Endothelial cell of umbilical vein (primary cell): Measurements from ENCODE around the gene TUBA4A. TPM values are rescaled to one million over a fixed set of nuclear protein-coding genes. Genes with fewer than 3 reads are reported as not detected.

Experiments used
- BruUV-seq: library from RNA; stranded (reverse); fragments of 400-500 nt; replicated peaks from 2 replicates; lab custom pipeline; 2021; lab: Mats Ljungman, UMichigan
- CTCF ChIA-PET: fragments of 300-600, 350-600 bp; sonication (Branson Sonifier 250); formaldehyde crosslinking; loops from one replicate; lab custom pipeline; 2021; ENCODE audit warnings: antibody characterized with exemption, inconsistent platforms; lab: Charles Lee
- POLR2A ChIA-PET: fragments of 300-600, 350-600 bp; sonication (Branson Sonifier 250); formaldehyde crosslinking; loops from one replicate; lab custom pipeline; 2021; ENCODE audit warnings: antibody characterized with exemption, inconsistent platforms; lab: Charles Lee
- DNase-seq: peaks from one replicate; pipeline ENCODE4 v3.0.0-alpha.2; 2011; ENCODE audit warnings: low read depth, low spot score
- FAIRE-seq: peaks from 2 replicates; lab custom pipeline; 2011; peaks lifted over from hg19 to GRCh38; lab: Jason Lieb, UNC
- H2AFZ ChIP-seq: 2 replicates; pipeline ENCODE4 v1.6.0; 2012; ENCODE audit warnings: low read depth, low read length, control low read depth, inconsistent platforms
- H3K27ac ChIP-seq: 2 replicates; pipeline ENCODE4 v1.5.1; 2011; ENCODE audit warnings: low read depth, mild to moderate bottlenecking, control low read depth, low read length, moderate library complexity; ENCODE audit not compliant: insufficient read depth
- H3K27me3 ChIP-seq, 2 experiments: 2 replicates each; pipeline versions ENCODE4 v1.6.0 to v1.6.1; 2011; ENCODE audit warnings: low read length in 2 of 2, mixed read lengths in 1 of 2; ENCODE audit not compliant: control insufficient read depth in 2 of 2, insufficient read depth in 2 of 2
- H3K36me3 ChIP-seq, 2 experiments: 2 replicates in 1 of 2; 3 replicates in 1 of 2; pipeline ENCODE4 v1.5.1; 2011; ENCODE audit warnings: low read length in 2 of 2, mild to moderate bottlenecking in 1 of 2, moderate library complexity in 1 of 2; ENCODE audit not compliant: control insufficient read depth in 2 of 2, insufficient read depth in 2 of 2; ENCODE audit errors: extremely low read depth in 1 of 2
- H3K4me1 ChIP-seq: 3 replicates; pipeline ENCODE4 v1.5.1; 2011; ENCODE audit warnings: mild to moderate bottlenecking, low read length; ENCODE audit not compliant: control insufficient read depth, insufficient read depth; ENCODE audit errors: extremely low read depth
- H3K4me2 ChIP-seq: 2 replicates; pipeline ENCODE4 v1.6.1; 2011; ENCODE audit warnings: low read length, control low read depth, mixed read lengths; ENCODE audit not compliant: insufficient read depth
- H3K4me3 ChIP-seq, 3 experiments: fragments of 200-600 bp in 1 of 3; sonication (generic), shearing (Covaris generic) in 1 of 3; replicated peaks in 1 of 3; 2 replicates each; pipeline ENCODE4 v1.5.1; 2011 to 2016; ENCODE audit warnings: control low read depth in 3 of 3, low read length in 3 of 3, mild to moderate bottlenecking in 2 of 3, inconsistent platforms in 1 of 3, low read depth in 1 of 3, moderate library complexity in 1 of 3; ENCODE audit not compliant: insufficient read depth in 1 of 3
- H3K79me2 ChIP-seq: 2 replicates; pipeline ENCODE4 v1.6.0; 2012; ENCODE audit warnings: low read length, inconsistent platforms; ENCODE audit not compliant: control insufficient read depth, insufficient read depth
- H3K9ac ChIP-seq: replicated peaks from 2 replicates; pipeline ENCODE3; 2011; ENCODE audit warnings: low read length, control low read depth; ENCODE audit not compliant: insufficient read depth; ENCODE audit errors: extremely low read depth
- H3K9me1 ChIP-seq: replicated peaks from 3 replicates; pipeline ENCODE4 v1.6.0; 2011; ENCODE audit warnings: mild to moderate bottlenecking, low read length; ENCODE audit not compliant: control insufficient read depth, insufficient read depth; ENCODE audit errors: extremely low read depth
- H3K9me3 ChIP-seq: replicated peaks from 2 replicates; pipeline ENCODE4 v1.5.1; 2012; ENCODE audit warnings: low read length, inconsistent platforms; ENCODE audit not compliant: control insufficient read depth, insufficient read depth
- H4K20me1 ChIP-seq: replicated peaks from 2 replicates; pipeline ENCODE3; 2011; ENCODE audit warnings: mild to moderate bottlenecking, low read length; ENCODE audit not compliant: control insufficient read depth, insufficient read depth; ENCODE audit errors: extremely low read depth
- CTCF ChIP-seq, 2 donors: IDR thresholded peaks; 1 replicate in 1 of 2; 2 replicates in 1 of 2; pipeline ENCODE4 v1.5.1; 2011; ENCODE audit warnings: low read length in 2 of 2, mild to moderate bottlenecking in 2 of 2, moderate library complexity in 2 of 2, control low read depth in 1 of 2, inconsistent platforms in 1 of 2, low read depth in 1 of 2; ENCODE audit not compliant: insufficient read depth in 1 of 2; ENCODE audit errors: extremely low read depth in 1 of 2
- EZH2 ChIP-seq: IDR thresholded peaks from 2 replicates; pipeline ENCODE4 v1.6.1; 2012; ENCODE audit warnings: borderline replicate concordance, low read depth, mild to moderate bottlenecking, moderate library complexity, low read length, inconsistent platforms; ENCODE audit not compliant: severe bottlenecking
- FOS ChIP-seq: IDR thresholded peaks from 2 replicates; pipeline ENCODE4 v1.6.1; 2011; ENCODE audit warnings: mild to moderate bottlenecking, low read length, moderate library complexity, borderline replicate concordance; ENCODE audit not compliant: insufficient read depth
- GATA2 ChIP-seq: IDR thresholded peaks from 2 replicates; pipeline ENCODE4 v1.7.0; 2011; ENCODE audit warnings: low read depth, mild to moderate bottlenecking, moderate library complexity, mixed read lengths, low read length; ENCODE audit not compliant: insufficient read length, insufficient read depth
- JUN ChIP-seq: IDR thresholded peaks from 2 replicates; pipeline ENCODE4 v1.6.1; 2011; ENCODE audit warnings: borderline replicate concordance, low read depth; ENCODE audit not compliant: insufficient read length, insufficient read depth
- MAX ChIP-seq: IDR thresholded peaks from 2 replicates; pipeline ENCODE4 v1.6.1; 2011; ENCODE audit not compliant: insufficient read depth, insufficient read length
- MYC ChIP-seq: IDR thresholded peaks from one replicate; pipeline ENCODE4 v1.6.1; 2011; ENCODE audit warnings: mild to moderate bottlenecking, low read depth, low read length
- POLR2A ChIP-seq: IDR thresholded peaks from 2 replicates; pipeline ENCODE4 v1.6.1; 2012; ENCODE audit warnings: low read depth, mild to moderate bottlenecking, control low read depth, low read length
- POLR2AphosphoS5 ChIP-seq: IDR thresholded peaks from 2 replicates; pipeline ENCODE4 v1.6.1; 2012; ENCODE audit warnings: low read depth, mild to moderate bottlenecking, control low read depth, low read length, moderate library complexity; ENCODE audit not compliant: insufficient read depth
- dilution Hi-C: fragments of 300-500 bp; cut with MboI; formaldehyde crosslinking; loops from one replicate; pipeline ENCODE4 v1.15.0; 2019; ENCODE audit warnings: low sequenced_read_pairs; ENCODE audit not compliant: extremely low pct_ligation_motif_present
- intact Hi-C: fragments of 100-400 bp; cut with micrococcal nuclease; formaldehyde crosslinking; loops from one replicate; pipeline ENCODE4 v1.10.0; 2022
- polyA plus RNA-seq, 4 experiments: library from polyadenylated mRNA; depleted of rRNA in 3 of 4; stranded (reverse) in 3 of 4; unstranded in 1 of 4; fragments of >200 nt; gene quantifications; 2 replicates each; pipeline versions ENCODE4 v1.2.1 to v1.2.3, GENCODE V29; 2011 to 2012; ENCODE audit warnings: missing spikeins in 1 of 4
- total RNA-seq: library from RNA; stranded (reverse); gene quantifications from 2 replicates; pipeline ENCODE4 v1.2.3, GENCODE V29; 2021

TUBA4A gene
- total and polyA plus RNA-seq, 2 donors (not counting 3 experiments of a cell fraction or from before 2014, with no cell fraction given): 16.5 to 24.8 TPM

- Histone ChIP-seq H3K9ac (no peak overlapping the region), H3K9me3 (no peaks in the 10 kb centered on the region), H3K9me1 (no peaks in the 10 kb centered on the region), H3K36me3 (peaks cover 3 to 13% of the 10 kb centered on the region in 2 experiments), H3K27me3 (no peaks in the 10 kb centered on the region), H2AFZ (no peak overlapping the region), H3K4me1 (peaks cover 8% of the 10 kb centered on the region), H3K4me3 (no peak overlapping the region), H3K79me2 (no peaks in the 10 kb centered on the region), H3K27ac (no peak overlapping the region), H4K20me1 (no peaks in the 10 kb centered on the region), H3K4me2 (no peak overlapping the region)
- BruUV-seq: no TSS peak
- no peak for TF ChIP-seq EZH2
- TF ChIP-seq MAX: no peak
- no peak for TF ChIP-seq CTCF (IDR thresholded peaks at IDR 0.05; ENCODE audit: extremely low read depth in 1 of 2, insufficient read depth in 1 of 2, low read depth in 1 of 2, low read length in 2 of 2)
- TF ChIP-seq POLR2A: no peak
- TF ChIP-seq MYC: no peak
- TF ChIP-seq JUN: no peak
- TF ChIP-seq FOS: no peak
- no peak for TF ChIP-seq GATA2
- no peak for TF ChIP-seq POLR2AphosphoS5
- FAIRE-seq: no peak
- DNase-seq: no peak
- dilution Hi-C loops: no loop called here
- ChIA-PET POLR2A (no interaction called here), CTCF (interaction anchor here (1.4 kb wide), 1 partner anchor 183 kb away, joined by 3 read pairs; no protein-coding TSS in a partner anchor)
- intact Hi-C loops: no loop called here
Observed at GRCh38 chr2:219213026-219213415, 40.7 kb downstream of the TUBA4A start.
